Measurements from ENCODE around the gene DAND5. TPM values are rescaled to one million over a fixed set of nuclear protein-coding genes. Genes with fewer than 3 reads are reported as not detected.
"Not testable (repeated sequence)": the region's sequence is repeated elsewhere in the genome, so short reads cannot be mapped to it uniquely, and the experiment has no call there.

DAND5 gene
- total RNA-seq, 2 experiments from 2014 or later = 0.15 to 0.20 TPM

DNA sequence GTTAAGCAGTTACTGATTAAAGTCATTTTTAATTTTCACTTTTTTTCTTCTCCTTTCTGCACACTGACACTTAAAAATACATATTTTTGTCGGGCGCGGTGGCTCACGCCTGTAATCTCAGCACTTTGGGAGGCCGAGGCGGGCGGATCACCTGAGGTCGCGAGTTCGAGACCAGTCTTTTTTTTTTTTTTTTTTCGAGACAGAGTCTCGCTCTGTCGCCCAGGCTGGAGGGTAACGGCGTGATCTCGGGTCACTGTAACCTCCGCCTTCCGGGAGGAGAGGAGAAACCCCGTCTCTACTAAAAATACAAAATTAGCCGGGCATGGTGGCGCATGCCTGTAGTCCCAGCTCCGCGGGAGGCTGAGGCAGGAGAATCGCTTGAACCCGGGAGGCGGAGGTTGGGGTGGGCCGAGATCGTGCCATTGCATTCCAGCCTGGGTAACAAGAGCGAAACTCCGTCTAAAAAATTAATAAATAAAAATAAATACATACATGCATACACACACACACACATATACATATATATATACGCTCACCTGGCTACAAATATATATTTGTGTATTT is 11.9 kb upstream of the DAND5 start:
- H3K4me1 Mint-ChIP-seq = peaks cover 29% of the 10 kb centered on the region
- H3K9me3 Mint-ChIP-seq, H3K27me3 Mint-ChIP-seq, POLR2A ChIA-PET, DNase-seq: not testable (repeated sequence)
- H3K36me3 Mint-ChIP-seq (ENCODE audit: low read depth) = peaks cover 17% of the 10 kb centered on the region
- peak overlapping the region; percentile 98 for H3K27ac Mint-ChIP-seq
- peak overlapping the region; percentile 87 for H3K4me3 Mint-ChIP-seq
- CTCF ChIA-PET = interaction anchor here (4.4 kb wide), 1 partner anchor 8 kb away, joined by 32 read pairs; no protein-coding TSS in a partner anchor

DNA sequence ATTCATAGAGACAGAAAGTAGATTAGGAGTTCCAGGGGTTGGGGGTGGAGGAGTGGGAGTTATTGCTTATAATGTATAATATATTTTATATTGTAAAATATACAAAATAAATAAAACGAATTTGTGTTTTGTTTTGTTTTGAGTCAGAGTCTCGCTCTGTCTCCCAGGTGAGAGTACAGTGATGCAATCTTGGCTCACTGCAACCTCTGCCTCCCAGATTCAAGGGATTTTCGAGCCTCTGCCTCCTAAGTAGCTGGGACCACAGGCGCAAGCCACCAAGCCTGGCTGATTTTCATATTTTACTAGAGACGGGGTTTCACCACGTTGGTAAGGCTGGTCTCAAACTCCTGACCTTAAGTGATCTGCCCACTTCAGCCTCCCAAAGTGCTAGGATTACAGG is 9.9 kb upstream of the DAND5 start:
- POLR2A ChIA-PET = no interaction called here
- no peak overlapping the region for H3K27ac Mint-ChIP-seq
- no peaks in the 10 kb centered on the region for H3K27me3 Mint-ChIP-seq
- DNase-seq = no peak
- H3K4me1 Mint-ChIP-seq = peaks cover 23% of the 10 kb centered on the region
- peaks cover 6% of the 10 kb centered on the region for H3K36me3 Mint-ChIP-seq (ENCODE audit: low read depth)
- no peaks in the 10 kb centered on the region for H3K9me3 Mint-ChIP-seq
- CTCF ChIA-PET = interaction anchor here (1.0 to 1.7 kb wide), 2 partner anchors 10 to 74 kb away, joined by 3 to 5 read pairs; partner anchors contain the start of gene DAND5
- no peak overlapping the region for H3K4me3 Mint-ChIP-seq

DNA sequence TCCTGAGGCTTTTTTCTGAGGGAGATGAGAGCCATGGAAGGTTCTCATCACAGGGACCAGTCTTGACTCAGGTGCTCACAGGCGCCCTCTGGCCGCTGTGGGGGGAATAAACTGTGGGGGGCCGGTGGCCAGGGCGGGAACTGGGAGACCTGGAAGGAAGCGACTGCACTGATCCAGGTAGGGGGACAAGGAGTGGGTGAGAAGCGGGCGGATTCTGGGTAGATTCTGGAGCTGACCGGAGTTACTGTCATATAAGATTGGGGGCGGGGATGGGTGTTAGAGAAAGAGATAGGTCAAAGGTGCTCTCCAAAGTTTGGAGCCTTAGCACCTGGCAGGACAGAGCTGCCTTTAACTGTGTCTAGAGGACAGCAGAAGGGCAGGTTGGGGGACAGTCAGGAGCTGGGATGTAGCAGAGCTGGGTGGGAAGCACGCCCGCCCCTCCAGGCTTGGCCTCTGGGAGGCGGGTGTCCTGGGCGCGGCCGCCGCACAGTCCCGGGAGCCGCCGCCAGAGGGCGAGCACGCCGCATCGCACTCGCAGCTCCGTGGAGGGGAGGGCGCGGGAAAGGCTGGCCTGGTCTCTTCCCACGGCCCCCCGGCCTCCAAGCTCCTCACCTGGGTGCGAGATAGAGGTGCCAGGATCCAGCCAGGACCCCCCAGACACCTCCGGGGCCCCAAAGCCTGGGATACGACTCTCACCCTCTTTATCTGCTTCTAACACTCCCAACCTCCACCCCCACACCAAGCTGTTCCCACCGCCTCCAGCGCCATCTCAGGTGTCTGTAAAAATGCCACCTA is 4.2 kb upstream of the DAND5 start:
- peak overlapping the region; percentile 80 for H3K27ac Mint-ChIP-seq
- H3K36me3 Mint-ChIP-seq (ENCODE audit: low read depth) = no peaks in the 10 kb centered on the region
- CTCF ChIA-PET = interaction anchor here (0.5 to 5.9 kb wide), 71 partner anchors 10 to 289 kb away, joined by 3 to 98 read pairs (median 4); partner anchors contain the start of genes FARSA, GADD45GIP1, GCDH and IER2
- peak overlapping the region; percentile 75 for H3K4me3 Mint-ChIP-seq
- DNase-seq = peak; percentile 82
- no peaks in the 10 kb centered on the region for H3K9me3 Mint-ChIP-seq
- POLR2A ChIA-PET = interaction anchor here (0.6 to 2.0 kb wide), 3 partner anchors 58 to 144 kb away, joined by 3 to 6 read pairs (median 4); no protein-coding TSS in a partner anchor
- no peaks in the 10 kb centered on the region for H3K27me3 Mint-ChIP-seq
- peaks cover 8% of the 10 kb centered on the region for H3K4me1 Mint-ChIP-seq

DNA sequence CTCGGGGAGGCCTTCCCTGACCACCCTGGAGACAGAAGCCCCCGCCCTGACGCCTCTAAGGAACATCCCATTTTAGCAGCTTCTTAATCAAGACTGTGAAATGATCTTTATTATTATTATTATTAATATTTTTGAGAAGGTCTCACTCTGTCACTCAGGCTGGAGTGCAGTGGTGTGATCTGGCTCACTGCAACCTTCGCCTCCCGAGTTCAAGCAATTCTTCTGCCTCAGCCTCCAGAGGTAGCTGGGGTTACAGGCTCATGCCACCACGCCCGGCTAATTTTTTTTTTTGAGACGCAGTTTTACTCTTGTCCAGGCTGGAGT is 3.6 kb upstream of the DAND5 start:
- H3K4me3 Mint-ChIP-seq = peak overlapping the region; percentile 75

DNA sequence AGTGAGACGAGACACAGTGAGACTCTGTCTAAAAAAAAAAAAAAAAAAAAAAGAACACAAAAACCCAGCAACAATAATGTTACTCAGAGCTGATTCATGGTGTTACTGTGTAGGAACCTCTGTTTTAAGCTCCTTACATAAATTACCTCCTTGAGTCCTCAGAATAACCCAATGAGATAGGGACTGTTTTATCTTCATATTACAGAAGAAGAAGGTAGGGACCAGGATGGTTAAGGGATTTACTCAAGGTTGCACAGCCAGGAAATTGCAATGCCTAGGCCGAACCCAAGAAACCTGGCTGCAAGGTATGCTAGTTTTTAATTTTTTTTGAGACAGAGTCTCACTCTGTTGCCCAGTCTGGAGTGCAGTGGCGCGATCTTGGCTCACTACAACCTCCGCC is 1.5 kb upstream of the DAND5 start:
- H3K4me1 Mint-ChIP-seq = peaks cover 8% of the 10 kb centered on the region
- H3K27ac Mint-ChIP-seq = no peak overlapping the region
- H3K27me3 Mint-ChIP-seq = no peaks in the 10 kb centered on the region
- ChIA-PET POLR2A (no interaction called here), CTCF (interaction anchor here (0.6 to 5.9 kb wide), 5 partner anchors 11 to 94 kb away, joined by 3 to 98 read pairs (median 4); no protein-coding TSS in a partner anchor)
- no peak overlapping the region for H3K4me3 Mint-ChIP-seq
- no peaks in the 10 kb centered on the region for H3K9me3 Mint-ChIP-seq
- no peaks in the 10 kb centered on the region for H3K36me3 Mint-ChIP-seq (ENCODE audit: low read depth)
- DNase-seq = no peak

More for the DNA sequence above, 3.6 kb upstream of the DAND5 start:
- POLR2A ChIA-PET = interaction anchor here (0.7 to 2.0 kb wide), 2 partner anchors 58 to 81 kb away, joined by 3 to 6 read pairs; no protein-coding TSS in a partner anchor
- Mint-ChIP-seq H3K4me1 (peaks cover 8% of the 10 kb centered on the region), H3K27ac (no peak overlapping the region), H3K36me3 (ENCODE audit: low read depth) (no peaks in the 10 kb centered on the region), H3K9me3 (no peaks in the 10 kb centered on the region), H3K27me3 (no peaks in the 10 kb centered on the region)
- CTCF ChIA-PET = interaction anchor here (0.5 to 5.9 kb wide), 66 partner anchors 11 to 290 kb away, joined by 3 to 98 read pairs (median 5); partner anchors contain the start of genes FARSA, GADD45GIP1, GCDH and IER2
- no peak for DNase-seq

DNA sequence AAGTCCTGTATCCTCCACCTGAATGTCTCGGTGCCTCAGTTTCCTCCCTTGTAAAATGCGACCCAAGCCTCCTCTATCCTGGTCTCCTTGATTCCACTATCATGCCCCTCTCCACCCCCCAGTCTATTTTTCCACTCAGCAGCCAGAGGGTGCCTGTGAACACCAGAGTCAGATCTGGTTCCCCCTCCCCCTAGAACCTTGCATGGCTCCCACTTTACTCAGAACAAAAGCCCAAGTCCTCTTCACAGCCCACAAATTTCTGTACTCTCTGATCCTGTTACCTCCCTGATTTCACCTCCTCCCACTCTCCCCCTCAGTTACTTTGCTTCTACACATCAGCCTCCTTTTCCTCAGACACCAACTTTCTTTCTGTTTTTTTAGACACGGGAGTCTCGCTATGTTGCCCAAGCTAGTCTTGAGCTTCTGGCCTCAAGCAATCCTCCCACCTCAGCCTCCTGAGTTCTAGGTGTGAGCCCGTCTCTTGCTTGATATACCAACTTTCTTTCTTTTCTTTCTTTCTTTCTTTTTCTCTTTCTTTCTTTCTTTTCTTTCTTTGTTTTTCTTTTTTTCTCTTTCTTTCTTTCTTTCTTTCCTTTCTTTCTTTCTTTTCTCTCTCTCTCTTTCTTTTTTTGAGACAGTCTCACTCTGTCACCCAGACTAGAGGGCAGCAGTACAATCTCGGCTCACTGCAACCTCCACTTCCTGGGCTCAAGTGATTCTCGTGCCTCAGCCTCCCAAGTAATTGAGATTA is 869 bp downstream of the DAND5 start:
- DNase-seq = no peak
- Mint-ChIP-seq H3K4me1 (peaks cover 3% of the 10 kb centered on the region), H3K9me3 (no peaks in the 10 kb centered on the region), H3K27me3 (no peaks in the 10 kb centered on the region), H3K36me3 (ENCODE audit: low read depth) (no peaks in the 10 kb centered on the region), H3K4me3 (no peak overlapping the region), H3K27ac (no peak overlapping the region)
- ChIA-PET CTCF (interaction anchor here (1.9 kb wide), 1 partner anchor 10 kb away, joined by 5 read pairs; no protein-coding TSS in a partner anchor), POLR2A (no interaction called here)

DNA sequence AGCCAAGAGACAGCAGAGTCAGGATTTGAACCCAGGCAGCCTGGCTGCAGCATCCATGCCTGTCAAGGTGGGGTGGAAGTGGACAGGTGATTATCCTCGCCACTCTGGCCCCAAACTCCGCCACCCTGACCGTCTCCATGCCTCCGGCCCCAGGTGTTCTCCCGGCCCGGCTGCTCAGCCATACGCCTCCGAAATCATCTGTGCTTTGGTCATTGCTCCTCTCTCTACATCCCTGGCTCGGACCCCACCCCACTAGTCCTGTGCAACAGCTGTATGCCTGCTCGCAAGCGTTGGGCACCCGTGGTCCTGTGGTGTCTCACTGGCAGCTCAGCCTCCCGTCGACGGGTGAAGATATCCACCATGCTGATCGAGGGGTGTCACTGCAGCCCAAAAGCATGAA is 3.9 kb downstream of the DAND5 start:
- ChIA-PET CTCF (interaction anchor here (0.8 to 10.8 kb wide), 2 partner anchors 7 to 88 kb away, joined by 3 to 98 read pairs; partner anchors contain the start of gene DAND5), POLR2A (no interaction called here)
- H3K27me3 Mint-ChIP-seq = peaks cover 7% of the 10 kb centered on the region
- no peak overlapping the region for H3K27ac Mint-ChIP-seq
- no peaks in the 10 kb centered on the region for H3K36me3 Mint-ChIP-seq (ENCODE audit: low read depth)
- H3K9me3 Mint-ChIP-seq = no peaks in the 10 kb centered on the region
- H3K4me3 Mint-ChIP-seq = no peak overlapping the region
- no peak for DNase-seq
- no peaks in the 10 kb centered on the region for H3K4me1 Mint-ChIP-seq

DNA sequence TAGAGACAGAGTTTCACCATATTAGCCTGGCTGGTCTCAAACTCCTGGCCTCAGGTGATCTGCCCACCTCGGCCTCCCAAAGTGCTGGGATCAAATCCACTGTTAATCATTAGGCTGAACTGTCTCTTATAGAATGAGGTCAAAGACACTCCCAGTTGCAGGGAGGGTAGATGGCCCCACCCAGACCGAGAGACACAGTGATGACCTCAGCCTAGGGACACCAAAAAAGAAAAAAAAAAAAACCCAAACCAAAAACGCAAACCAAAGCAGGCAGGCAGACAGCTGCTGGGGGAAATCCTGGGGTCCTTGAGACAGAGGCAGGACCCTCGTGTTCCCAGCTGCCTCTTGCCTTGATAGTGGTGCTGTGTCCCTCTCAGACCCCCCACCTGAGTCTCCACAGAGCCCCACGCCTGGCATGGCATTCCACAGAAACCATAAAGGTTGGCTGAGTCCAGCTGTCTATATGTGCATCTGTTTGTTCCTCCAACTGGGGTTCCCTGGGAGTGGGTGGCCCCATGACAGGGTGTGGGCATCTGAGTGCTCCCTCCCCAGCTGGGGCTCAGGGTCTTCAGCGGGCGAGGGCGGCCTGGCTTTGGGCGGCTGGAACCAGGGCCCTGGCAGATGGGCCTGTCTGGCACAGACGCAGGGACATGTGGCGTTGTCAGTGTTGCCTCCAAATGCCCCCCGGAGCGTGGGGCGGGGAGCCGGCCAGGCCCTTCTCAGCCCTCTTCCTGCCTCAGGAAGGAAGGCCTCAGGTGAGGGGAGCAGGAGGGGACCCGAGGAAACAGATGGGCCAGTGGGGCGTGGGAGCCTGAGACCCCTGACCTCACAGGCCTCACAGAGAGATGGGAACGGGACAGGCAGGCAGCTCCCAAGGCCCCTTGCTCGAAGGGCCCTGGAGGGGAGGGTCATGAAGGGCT is 5.2 kb downstream of the DAND5 start:
- ChIA-PET POLR2A (no interaction called here), CTCF (interaction anchor here (0.9 to 10.8 kb wide), 5 partner anchors 8 to 130 kb away, joined by 3 to 98 read pairs (median 6); partner anchors contain the start of gene DAND5)

DNA sequence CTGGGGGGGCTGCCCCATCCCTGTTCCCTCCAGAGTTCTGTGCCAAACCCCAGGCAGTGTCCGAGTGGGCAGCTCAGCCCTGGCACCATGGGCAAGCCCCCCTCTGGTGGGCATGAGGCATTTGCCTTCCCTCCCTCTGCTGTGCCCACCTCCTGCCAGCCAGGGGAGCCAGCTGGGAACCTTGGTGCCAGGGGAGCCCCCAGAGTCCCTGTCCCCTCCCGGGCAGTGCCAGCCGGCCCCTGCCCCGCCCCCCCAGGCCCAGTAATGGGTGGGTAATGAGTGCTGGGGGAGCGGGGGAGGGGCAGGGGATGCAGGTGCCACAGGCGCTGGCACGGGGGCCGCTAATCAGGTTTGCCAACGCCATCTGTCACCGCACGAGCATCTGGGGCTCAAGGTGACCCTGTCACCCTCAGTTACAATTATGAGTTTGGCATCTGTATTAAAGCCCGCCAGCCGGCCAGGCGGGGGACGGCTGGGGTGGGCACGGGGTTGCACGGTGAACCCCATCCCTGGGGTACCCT is 5.9 kb downstream of the DAND5 start:
- ChIA-PET POLR2A (no interaction called here), CTCF (interaction anchor here (0.6 to 10.8 kb wide), 6 partner anchors 9 to 130 kb away, joined by 3 to 98 read pairs (median 6); partner anchors contain the start of gene DAND5)
- Mint-ChIP-seq H3K27me3 (peaks cover 7% of the 10 kb centered on the region), H3K27ac (no peak overlapping the region), H3K36me3 (ENCODE audit: low read depth) (no peaks in the 10 kb centered on the region), H3K9me3 (no peaks in the 10 kb centered on the region), H3K4me1 (no peaks in the 10 kb centered on the region), H3K4me3 (no peak overlapping the region)
- DNase-seq = no peak

More for the DNA sequence above, 5.2 kb downstream of the DAND5 start:
- H3K4me1 Mint-ChIP-seq = no peaks in the 10 kb centered on the region
- H3K27me3 Mint-ChIP-seq = peaks cover 7% of the 10 kb centered on the region
- no peak for DNase-seq
- no peaks in the 10 kb centered on the region for H3K36me3 Mint-ChIP-seq (ENCODE audit: low read depth)
- H3K4me3 Mint-ChIP-seq = no peak overlapping the region
- no peaks in the 10 kb centered on the region for H3K9me3 Mint-ChIP-seq
- H3K27ac Mint-ChIP-seq = peak overlapping the region; percentile 25

DNA sequence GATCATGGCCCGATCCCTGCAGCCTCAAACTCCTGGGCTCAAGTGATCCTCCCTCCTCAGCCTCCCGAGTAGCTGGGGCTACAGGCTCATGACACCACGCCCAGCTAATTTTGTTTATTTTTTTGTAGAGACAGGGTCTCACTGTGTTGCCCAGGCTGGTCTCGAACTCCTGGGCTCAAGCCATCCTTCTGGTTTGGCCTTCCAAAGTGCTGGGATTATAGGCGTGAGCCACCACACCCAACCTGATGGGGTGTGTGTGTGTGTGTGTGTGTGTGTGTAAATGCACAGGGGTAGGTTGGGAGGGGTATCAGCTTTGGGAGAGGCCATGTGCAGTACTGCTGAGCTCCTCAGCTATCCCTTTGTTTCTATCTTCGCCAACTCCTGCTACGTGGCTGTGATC is 6.7 kb downstream of the DAND5 start:
- H3K4me1 Mint-ChIP-seq; H3K27ac Mint-ChIP-seq; DNase-seq; H3K36me3 Mint-ChIP-seq (ENCODE audit: low read depth); H3K4me3 Mint-ChIP-seq; H3K9me3 Mint-ChIP-seq; POLR2A ChIA-PET; H3K27me3 Mint-ChIP-seq: not testable (repeated sequence)
- CTCF ChIA-PET = interaction anchor here (1.0 to 10.8 kb wide), 6 partner anchors 10 to 129 kb away, joined by 3 to 98 read pairs (median 10); partner anchors contain the start of gene DAND5

DNA sequence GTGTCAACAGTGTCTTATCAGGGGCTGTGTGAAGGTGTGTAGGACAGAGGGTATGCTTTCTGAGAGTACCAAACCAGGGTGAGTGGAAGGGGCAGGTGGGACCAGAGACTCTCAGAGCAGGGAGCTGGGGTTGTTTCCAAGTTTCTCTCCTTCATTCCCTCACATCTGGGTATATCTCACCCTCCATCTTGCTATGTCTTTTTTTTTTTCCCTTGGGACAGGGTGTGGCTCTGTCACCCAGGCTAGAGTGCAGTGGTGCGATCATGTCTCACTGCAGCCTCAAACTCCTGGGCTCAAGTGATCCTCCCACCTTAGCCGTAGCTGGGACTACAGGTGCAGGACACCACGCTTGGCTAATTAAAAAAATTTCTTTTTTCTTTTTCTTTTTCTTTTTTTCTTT is 10.6 kb downstream of the DAND5 start:
- DNase-seq = no peak

More for the DNA sequence above, 10.6 kb downstream of the DAND5 start:
- ChIA-PET CTCF (interaction anchor here (1.9 to 10.8 kb wide), 2 partner anchors 14 to 114 kb away, joined by 7 to 98 read pairs; partner anchors contain the start of gene DAND5), POLR2A (no interaction called here)
- Mint-ChIP-seq H3K4me1 (no peaks in the 10 kb centered on the region), H3K4me3 (no peak overlapping the region), H3K9me3 (no peaks in the 10 kb centered on the region), H3K36me3 (ENCODE audit: low read depth) (no peaks in the 10 kb centered on the region), H3K27ac (no peak overlapping the region), H3K27me3 (peaks cover 7% of the 10 kb centered on the region)

All from activated CD4-positive, alpha-beta T cell treated with anti-CD3 and anti-CD28 coated beads, Interleukin-2, amount 10 ng/mL, durations not matched to agents 7 days and 5 days (primary cell).